ENCODE results near the gene PHLPP2.

The PHLPP2 gene

GRCh38 chr16:71724320-71724751 lies at the start of gene PHLPP2:
Gene PHLPP2 (minus strand): TSS chr16:71724701. CDS start chr16:71714795, 9,906 bp downstream.
- DNase-seq (ENCODE audit: low spot score), result no peak

DNA sequence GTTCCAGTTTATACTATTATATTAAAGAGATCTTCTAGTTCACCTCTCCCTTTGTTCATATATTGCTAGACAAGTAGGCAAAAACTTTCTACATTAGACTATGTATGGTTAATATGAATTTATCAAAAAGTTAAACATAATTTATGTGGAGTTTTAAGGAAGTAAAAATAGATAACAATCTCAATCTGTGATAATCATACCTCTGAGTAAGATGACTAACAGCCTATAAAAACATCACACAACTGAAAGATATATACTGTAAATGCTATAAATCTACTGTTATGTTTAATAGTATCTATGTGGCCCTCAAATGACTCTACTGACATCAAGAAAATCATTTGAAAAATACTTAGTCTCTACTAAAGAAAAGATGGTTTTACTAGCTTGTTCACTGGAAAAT lies 47.1 kb upstream of the PHLPP2 start:
- no peak for DNase-seq (ENCODE audit: low spot score)

GRCh38 chr16:71769222-71769621 lies 44.7 kb upstream of the PHLPP2 start:
- no peak for DNase-seq (ENCODE audit: low spot score)

GRCh38 chr16:71767060-71767900 lies 42.8 kb upstream of the PHLPP2 start:
- no peak for DNase-seq (ENCODE audit: low spot score)

GRCh38 chr16:71762186-71762585 lies 37.7 kb upstream of the PHLPP2 start:
- DNase-seq (ENCODE audit: low spot score), result no peak

DNA sequence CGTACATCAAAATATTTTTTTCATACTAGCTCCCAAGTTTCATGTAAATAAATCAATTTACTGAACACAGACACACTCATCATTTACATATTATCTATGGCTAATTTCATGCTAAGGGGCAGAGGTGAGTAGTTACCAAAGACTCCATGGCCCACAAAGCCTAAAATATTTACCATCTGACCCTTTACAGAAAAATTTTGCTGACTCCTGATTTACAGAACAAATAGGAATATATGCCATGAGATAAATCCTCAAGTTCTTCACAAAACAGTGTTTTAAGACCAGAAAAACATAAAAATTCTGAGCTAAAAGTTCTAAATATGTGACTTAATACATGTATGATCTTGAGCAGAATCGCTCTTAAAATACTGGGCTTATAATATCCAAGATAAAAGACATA lies 36.6 kb upstream of the PHLPP2 start:
- DNase-seq (ENCODE audit: low spot score), result no peak

DNA sequence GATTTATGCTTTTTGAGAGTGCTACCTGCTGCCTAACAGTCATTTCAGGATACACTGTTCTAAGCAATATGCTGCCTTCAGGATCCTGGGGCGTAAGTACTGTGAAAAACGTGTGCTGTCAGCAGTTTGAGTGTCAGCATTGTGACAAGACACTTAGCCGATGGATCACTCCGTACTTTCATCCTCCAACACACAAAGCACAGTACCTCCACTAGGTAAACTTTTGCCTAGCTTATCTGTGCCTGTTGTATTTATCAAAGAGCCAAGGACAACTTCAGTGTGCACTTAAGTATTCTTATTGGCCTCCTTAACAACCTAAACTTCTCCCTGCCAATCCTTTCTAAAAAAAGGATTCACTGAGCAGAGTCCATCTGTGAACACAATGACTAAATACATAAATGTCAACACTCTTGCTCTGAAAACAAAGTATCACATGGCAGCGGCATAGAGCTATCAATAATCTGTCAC lies 33.8 kb upstream of the PHLPP2 start:
- DNase-seq (ENCODE audit: low spot score), result no peak

- DNase-seq (ENCODE audit: low spot score), result no peak
Observed at GRCh38 chr16:71754652-71755051, 30.2 kb upstream of the PHLPP2 start.

- DNase-seq (ENCODE audit: low spot score), result no peak
Observed at GRCh38 chr16:71754108-71754507, 29.6 kb upstream of the PHLPP2 start.

DNA sequence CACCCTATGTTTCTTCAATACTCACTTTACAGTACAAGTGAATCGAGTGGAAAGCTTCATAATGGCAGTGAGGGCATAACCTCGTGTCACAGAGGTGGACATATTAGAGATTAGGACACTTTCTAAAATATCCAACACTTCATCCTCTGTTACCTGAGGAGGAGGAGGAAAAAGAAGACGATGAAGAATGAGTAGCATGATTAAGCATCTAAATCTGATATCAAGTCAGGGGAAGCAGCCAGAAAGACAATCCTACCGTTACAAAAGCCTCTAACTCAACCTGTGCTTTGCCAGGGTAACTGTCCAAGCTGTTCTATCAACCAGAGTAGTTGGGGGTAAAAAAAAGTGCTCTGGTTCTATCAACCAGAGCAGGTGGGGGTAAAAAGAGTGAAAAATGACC lies 23.7 kb upstream of the PHLPP2 start:
- no peak for DNase-seq (ENCODE audit: low spot score)

DNA sequence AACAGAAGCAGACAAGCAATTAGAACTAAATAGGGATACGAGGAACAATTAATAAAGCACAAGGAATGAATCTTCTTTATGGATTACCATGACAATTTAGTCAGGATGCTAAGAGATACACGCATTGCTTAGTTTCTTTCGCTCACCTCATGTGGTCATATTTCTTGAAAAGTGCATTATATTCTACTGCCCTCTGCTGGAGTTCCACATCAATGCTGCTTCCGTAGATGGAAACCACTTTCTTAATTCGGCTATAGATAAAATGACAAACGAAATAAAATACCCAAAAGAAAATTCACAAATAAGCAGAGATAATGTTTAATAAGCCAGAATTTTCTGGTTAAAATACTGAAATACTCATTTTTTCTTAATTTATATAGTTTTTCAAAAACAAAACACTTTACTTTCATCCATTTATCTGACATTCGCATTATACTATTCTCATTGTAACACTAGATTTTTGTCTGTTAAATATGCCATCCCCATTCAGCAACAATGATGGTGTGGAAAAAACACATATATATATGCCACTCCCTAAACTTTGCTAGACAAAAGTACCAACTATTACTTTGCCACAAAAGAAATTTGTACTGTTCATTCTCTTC lies 22.0 kb upstream of the PHLPP2 start:
- DNase-seq (ENCODE audit: low spot score), result peak; percentile 21

- no peak for DNase-seq (ENCODE audit: low spot score)
Observed at GRCh38 chr16:71738855-71739254, 14.4 kb upstream of the PHLPP2 start.

DNA sequence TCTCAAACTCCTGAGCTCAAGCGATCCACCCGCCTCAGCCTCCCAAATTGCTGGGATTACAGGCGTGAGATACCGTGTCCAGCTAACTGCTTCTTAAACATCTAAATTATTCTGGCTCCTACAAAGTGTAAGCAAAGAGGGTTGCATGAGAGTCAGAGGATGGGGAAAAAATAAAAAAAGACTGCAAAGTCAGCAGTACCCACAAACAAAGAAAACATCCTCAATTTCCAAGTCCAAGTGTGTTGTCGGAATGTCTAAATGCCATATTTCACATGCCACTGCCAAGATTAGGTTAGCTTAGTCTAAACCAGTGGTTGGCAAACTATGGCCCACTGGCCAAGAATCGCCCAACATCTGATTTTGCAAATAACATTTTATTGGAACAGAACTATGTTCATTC lies 13.0 kb upstream of the PHLPP2 start:
- no peak for DNase-seq (ENCODE audit: low spot score)

DNA sequence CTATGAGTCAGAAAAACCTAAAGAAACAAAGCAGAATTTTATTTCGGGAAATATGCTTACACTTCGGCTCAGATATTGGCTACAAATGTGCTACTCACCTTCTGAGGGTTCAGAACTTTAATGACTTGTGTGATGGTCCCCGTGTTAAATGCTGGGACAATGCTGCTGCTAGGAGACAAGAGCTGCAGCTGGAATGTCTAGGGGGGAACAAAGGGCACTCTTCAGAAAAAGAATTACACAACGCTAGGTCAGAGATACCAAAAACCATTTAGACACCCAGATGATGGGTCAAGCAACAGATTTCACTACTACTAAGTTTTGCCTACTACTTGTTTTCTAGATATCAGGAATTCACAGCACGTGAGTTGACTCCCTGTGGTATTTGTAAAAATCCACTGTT lies 10.0 kb upstream of the PHLPP2 start:
- DNase-seq (ENCODE audit: low spot score), result no peak

- DNase-seq (ENCODE audit: low spot score), result no peak
Observed at GRCh38 chr16:71732587-71732986, 8.1 kb upstream of the PHLPP2 start.

DNA sequence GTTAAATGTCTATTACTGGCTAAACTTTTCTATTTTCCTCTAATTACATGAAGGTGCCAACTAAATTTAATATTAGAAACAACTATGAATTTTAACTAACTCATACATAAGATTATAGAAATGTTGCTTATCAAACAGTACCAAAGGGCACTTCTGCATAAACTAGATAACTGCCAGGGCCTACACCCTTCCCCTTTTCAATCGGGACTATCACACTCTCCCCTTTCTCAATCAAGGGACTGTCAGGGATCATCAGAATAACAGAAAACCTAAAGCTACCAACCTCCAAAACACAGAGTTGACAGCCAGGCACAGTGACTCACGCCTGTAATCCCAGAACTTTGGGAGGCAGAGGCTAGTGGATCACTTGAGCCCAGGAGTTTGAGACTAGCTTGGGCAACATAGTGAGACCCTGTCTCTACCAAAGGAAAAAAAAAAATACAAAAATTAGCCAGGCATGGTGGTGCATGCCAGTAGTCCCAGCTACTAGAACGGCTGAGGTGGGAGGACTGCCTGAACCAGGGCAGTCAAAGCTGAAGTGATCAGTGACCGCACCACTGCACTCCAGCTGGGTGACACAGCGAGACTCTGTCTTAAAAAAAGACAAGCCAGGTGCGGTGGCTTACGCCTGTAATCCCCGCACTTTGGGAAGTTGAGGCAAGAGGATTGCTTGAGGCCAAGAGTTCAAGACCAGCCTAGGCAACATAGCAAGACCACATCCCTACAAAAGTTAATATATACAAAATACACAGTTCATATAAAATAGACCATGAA lies 3.2 kb upstream of the PHLPP2 start:
- DNase-seq (ENCODE audit: low spot score), result no peak

DNA sequence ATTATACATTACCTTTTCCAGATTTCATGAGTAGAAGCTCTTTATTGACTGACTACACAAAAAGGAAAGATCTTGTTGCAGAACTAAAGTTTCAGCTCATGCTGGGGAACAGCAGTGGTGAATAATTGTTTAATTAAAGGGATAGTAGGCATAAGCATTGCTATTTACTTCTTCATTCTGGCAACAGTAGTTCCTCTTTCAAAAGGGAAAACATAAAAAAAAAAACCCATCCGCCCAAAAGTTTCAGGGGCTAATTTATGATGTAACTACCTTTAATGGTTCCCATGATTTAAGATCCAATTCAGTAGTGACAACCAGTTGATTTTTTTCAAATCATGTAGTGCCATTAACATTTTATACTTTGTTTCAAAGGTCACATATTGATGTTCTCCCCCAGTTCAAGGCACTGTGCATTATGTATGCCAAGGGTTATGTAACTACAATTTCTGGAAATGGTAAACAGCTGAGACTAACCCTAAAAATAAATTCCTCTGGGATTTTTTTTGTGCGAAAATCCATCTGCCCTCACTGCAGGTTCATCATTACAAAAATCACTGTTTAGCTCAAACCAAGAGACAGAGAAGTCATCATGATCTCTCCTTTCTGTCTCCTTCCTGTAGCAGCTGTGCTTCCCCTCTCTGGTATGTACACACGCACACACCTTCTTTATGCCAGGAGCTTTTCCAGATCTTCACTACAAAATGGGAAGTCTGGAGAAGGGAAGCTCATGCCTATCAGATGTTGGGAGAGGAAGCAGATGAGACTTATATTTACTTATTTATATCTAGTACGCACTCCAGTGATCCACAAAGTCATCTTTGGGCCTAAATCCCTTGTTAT lies 2.2 kb upstream of the PHLPP2 start:
- DNase-seq (ENCODE audit: low spot score), result no peak

- peak; percentile 64 for DNase-seq (ENCODE audit: low spot score)
Observed at GRCh38 chr16:71723537-71724319, 773 bp downstream of the PHLPP2 start.

DNA sequence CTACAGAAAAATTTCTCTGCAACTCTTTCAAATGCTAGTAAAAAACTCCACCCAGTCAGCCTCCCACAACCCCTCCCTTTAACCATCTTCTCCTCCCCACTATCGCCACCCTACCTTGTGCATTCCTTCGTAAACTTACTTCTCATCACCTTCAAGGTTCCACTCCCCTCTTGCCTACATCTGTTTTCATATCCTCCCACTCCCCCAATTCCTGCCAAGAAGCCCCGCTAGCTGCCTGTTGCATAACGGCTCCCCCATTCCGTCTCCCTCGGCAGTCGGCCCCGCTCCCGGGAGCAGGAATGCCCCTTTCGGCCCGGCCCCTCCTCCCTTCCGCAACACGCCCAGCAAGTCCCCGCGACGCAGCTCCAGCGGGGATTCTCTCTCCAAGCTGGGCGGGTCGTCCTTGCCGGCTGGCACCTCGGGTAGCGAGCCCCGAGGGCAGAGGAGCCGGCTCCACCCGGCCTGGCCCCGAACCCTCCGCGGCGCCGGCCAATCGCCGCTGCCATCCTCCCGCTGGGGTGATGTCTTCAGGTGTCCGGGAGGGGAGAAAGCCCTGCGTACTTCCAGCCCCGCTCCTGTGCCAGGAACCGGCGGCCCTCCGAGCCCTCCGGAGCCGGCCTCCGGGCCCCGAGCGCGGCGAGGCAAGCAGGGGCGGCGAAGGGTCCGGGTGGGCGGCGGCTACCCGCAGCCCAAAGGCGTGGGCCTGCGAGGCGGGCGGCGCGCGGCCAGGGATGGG lies 1.5 kb downstream of the PHLPP2 start:
- DNase-seq (ENCODE audit: low spot score), result peak; percentile 81

GRCh38 chr16:71721066-71721740 lies 3.3 kb downstream of the PHLPP2 start:
- no peak for DNase-seq (ENCODE audit: low spot score)

All from SW480 (cell line).